K562 (cell line): ENCODE data around the gene POP5. TPM values are rescaled to one million over a fixed set of nuclear protein-coding genes. Genes with fewer than 3 reads are reported as not detected.
A peak's percentile ranks its signal among the peaks of the same experiment; 100 is the strongest.

Experiments used
- FOXM1 ChIP-seq, 2 experiments: fragments of 450-650 bp in 1 of 2; sonication (generic) in 1 of 2; formaldehyde crosslinking in 1 of 2; IDR thresholded peaks; 2 replicates each; pipeline versions ENCODE4 v1.6.1 to v1.9.0; 2017 to 2022; ENCODE audit warnings: low read depth in 2 of 2, mild to moderate bottlenecking in 2 of 2, missing genetic modification reagents in 1 of 2, moderate library complexity in 1 of 2
- HMGN3 ChIP-seq: IDR thresholded peaks from 2 replicates; pipeline ENCODE4 v1.6.1; 2011; ENCODE audit warnings: borderline replicate concordance, low read depth, mild to moderate bottlenecking, mixed read lengths, low read length; ENCODE audit not compliant: insufficient read length; ENCODE audit errors: extremely low read depth
- MGA ChIP-seq: fragments of 450-650 bp; IDR thresholded peaks from 2 replicates; pipeline ENCODE4 v1.6.1; 2016; ENCODE audit warnings: mild to moderate bottlenecking, moderate library complexity
- NCOA2 ChIP-seq, 2 experiments: fragments of 450-650 bp; IDR thresholded peaks; 2 replicates each; pipeline ENCODE4 v1.6.1; 2018; ENCODE audit warnings: mild to moderate bottlenecking in 2 of 2, moderate library complexity in 1 of 2; ENCODE audit not compliant: partially characterized antibody in 2 of 2
- POLR3A ChIP-seq: IDR thresholded peaks from 2 replicates; pipeline ENCODE4 v1.6.1; 2011; ENCODE audit warnings: borderline replicate concordance, mild to moderate bottlenecking, moderate library complexity; ENCODE audit not compliant: insufficient read length, insufficient read depth; ENCODE audit errors: extremely low read depth
- polyA plus RNA-seq, 8 experiments: library from polyadenylated mRNA; depleted of rRNA in 4 of 8; stranded (reverse) in 5 of 8; unstranded in 3 of 8; fragments of >200 nt; fragmentation: Nextera tagmentation in 2 of 8; fragmentation: Illumina TruSeq in 1 of 8; extraction: Ambion mirVana in 2 of 8; extraction: Trizol in 1 of 8; gene quantifications; 2 replicates each; pipeline versions ENCODE4 v1.2.1 to v1.2.3, GENCODE V29; 2011 to 2014; ENCODE audit warnings: inconsistent platforms in 1 of 8, missing spikeins in 1 of 8
- total RNA-seq, 7 experiments: library from RNA; depleted of rRNA in 6 of 7; stranded (reverse); fragments of >200 nt in 6 of 7; fragmentation: Illumina TruSeq in 2 of 7; extraction: Trizol in 2 of 7; gene quantifications; 2 replicates each; pipeline versions ENCODE4 v1.2.1 to v1.2.3, GENCODE V29; 2011 to 2021; ENCODE audit warnings: low replicate concordance in 1 of 7

POP5 gene
- total and polyA plus RNA-seq, 9 of the 15 experiments (the other 6 are each of a cell fraction or from before 2014, with no cell fraction given), result 57.5 to 253 (median 73.8) TPM

GRCh38 chr12:120598674-120599463, 17.7 kb upstream of the POP5 start (continued):
- TF ChIP-seq MGA, result 0 out of 2 replicates have a peak, but pooled peaks have one; percentile 14
- TF ChIP-seq NCOA2 (IDR thresholded peaks at IDR 0.05; ENCODE audit: partially characterized antibody in 2 of 2), result no peak
- no peak for TF ChIP-seq FOXM1 (IDR thresholded peaks at IDR 0.05; ENCODE audit: low read depth)
- no peak for TF ChIP-seq FOXM1 (CRISPR knock-in tag; IDR thresholded peaks at IDR 0.05; ENCODE audit: low read depth)
- TF ChIP-seq HMGN3, result no peak
- TF ChIP-seq POLR3A, result no peak
